Islet of Langerhans (tissue), 1 donor: Measurements from ENCODE around the gene PLCB2.

ENCODE experiments used
- FAIRE-seq: peaks from one replicate; lab custom pipeline; 2011; peaks lifted over from hg19 to GRCh38; lab: Jason Lieb, UNC

Gene PLCB2

GRCh38 chr15:40303576-40303975 is 4.2 kb downstream of the PLCB2 start:
- FAIRE-seq, result no peak

- no peak for FAIRE-seq
Measured at GRCh38 chr15:40302981-40303380, 4.8 kb downstream of the PLCB2 start.

- FAIRE-seq, result no peak
Measured at GRCh38 chr15:40302288-40302886, 5.3 kb downstream of the PLCB2 start.

GRCh38 chr15:40301467-40302179 is 6.1 kb downstream of the PLCB2 start:
- no peak for FAIRE-seq

GRCh38 chr15:40300771-40301170 is 7.0 kb downstream of the PLCB2 start:
- no peak for FAIRE-seq

GRCh38 chr15:40300367-40300766 is 7.4 kb downstream of the PLCB2 start:
- FAIRE-seq, result no peak

GRCh38 chr15:40298216-40298935 is 9.4 kb downstream of the PLCB2 start:
- no peak for FAIRE-seq

GRCh38 chr15:40297356-40297755 is 10.4 kb downstream of the PLCB2 start:
- FAIRE-seq, result no peak

- no peak for FAIRE-seq
Measured at GRCh38 chr15:40296561-40297230, 11.0 kb downstream of the PLCB2 start.

- no peak for FAIRE-seq
Measured at GRCh38 chr15:40295877-40296560, 11.7 kb downstream of the PLCB2 start.

- FAIRE-seq, result no peak
Measured at GRCh38 chr15:40295297-40295696, 12.4 kb downstream of the PLCB2 start.

- FAIRE-seq, result no peak
Measured at GRCh38 chr15:40293905-40294895, 13.5 kb downstream of the PLCB2 start.

- FAIRE-seq, result no peak
Measured at GRCh38 chr15:40293006-40293405, 14.7 kb downstream of the PLCB2 start.

GRCh38 chr15:40292246-40292645 is 15.5 kb downstream of the PLCB2 start:
- no peak for FAIRE-seq

- no peak for FAIRE-seq
Measured at GRCh38 chr15:40290918-40291574, 16.7 kb downstream of the PLCB2 start.

GRCh38 chr15:40290545-40290917 is 17.2 kb downstream of the PLCB2 start:
- no peak for FAIRE-seq

GRCh38 chr15:40289140-40289775 is 18.5 kb downstream of the PLCB2 start:
- no peak for FAIRE-seq

GRCh38 chr15:40287968-40288367 is 19.8 kb downstream of the PLCB2 start:
- no peak for FAIRE-seq

GRCh38 chr15:40287505-40287904 is 20.2 kb downstream of the PLCB2 start:
- no peak for FAIRE-seq

GRCh38 chr15:40286794-40287193 is 20.9 kb downstream of the PLCB2 start:
- no peak for FAIRE-seq
